GM20431 (cell line): Measurements from ENCODE around the gene PIH1D2.
"Not testable (repeated sequence)": the region's sequence is repeated elsewhere in the genome, so short reads cannot be mapped to it uniquely, and the experiment has no call there.

ENCODE experiments used
- in situ Hi-C: fragments of 300-500 bp; cut with MseI, MboI; formaldehyde crosslinking; loops from one replicate; pipeline ENCODE4 v1.15.0; 2020; ENCODE audit warnings: low sequenced_read_pairs; ENCODE audit not compliant: unreplicated experiment

PIH1D2 gene

GRCh38 chr11:112058103-112058502 lies 15.7 kb downstream of the PIH1D2 start:
- in situ Hi-C loops, result no loop called here

GRCh38 chr11:112057170-112057569 lies 16.6 kb downstream of the PIH1D2 start:
- in situ Hi-C loops, result no loop called here

DNA sequence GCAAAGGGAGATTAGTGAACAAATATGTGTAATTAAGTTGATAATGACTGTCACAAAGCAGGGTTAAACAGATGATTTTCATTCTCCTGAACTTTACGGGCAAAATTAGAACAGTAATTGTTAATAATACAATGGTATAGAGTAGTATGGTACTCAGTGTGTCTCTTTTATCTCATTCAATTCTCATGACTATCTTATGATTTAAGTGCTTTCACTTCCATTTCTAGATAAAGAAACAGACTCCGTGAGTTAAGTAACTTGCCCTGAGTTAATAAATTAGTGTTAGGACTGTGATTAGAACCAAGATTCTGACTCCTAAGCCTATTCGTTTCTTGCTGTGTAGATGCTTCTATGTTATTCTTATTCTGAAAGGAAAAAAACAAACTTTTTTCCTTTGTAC lies 22.0 kb downstream of the PIH1D2 start:
- in situ Hi-C loops, result no loop called here

GRCh38 chr11:112050721-112051120 lies 23.1 kb downstream of the PIH1D2 start:
- in situ Hi-C loops, result no loop called here

DNA sequence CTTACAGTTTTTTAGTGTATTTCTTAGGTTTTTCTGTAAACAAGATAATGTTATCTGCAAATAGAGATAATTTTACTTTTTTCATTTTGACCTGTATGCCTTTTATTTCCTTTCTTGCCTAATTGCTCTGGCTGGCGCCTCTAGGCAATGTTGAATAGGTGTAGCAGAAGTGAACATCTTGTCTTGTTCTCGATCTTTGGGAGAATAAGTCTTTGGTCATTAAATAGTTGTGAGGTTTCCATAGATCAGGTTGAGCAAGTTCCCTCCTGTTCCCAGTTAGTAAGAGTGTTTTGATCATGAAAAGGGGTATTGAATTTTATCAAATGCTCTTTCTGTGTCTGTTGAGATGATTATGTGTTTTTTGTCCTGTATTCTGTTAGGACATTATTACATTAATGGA lies 24.0 kb downstream of the PIH1D2 start:
- in situ Hi-C loops, result no loop called here

GRCh38 chr11:112048256-112048655 lies 25.6 kb downstream of the PIH1D2 start:
- in situ Hi-C loops, result not testable (repeated sequence)

- in situ Hi-C loops, result not testable (repeated sequence)
Observed at GRCh38 chr11:112046647-112047046, 27.2 kb downstream of the PIH1D2 start.

DNA sequence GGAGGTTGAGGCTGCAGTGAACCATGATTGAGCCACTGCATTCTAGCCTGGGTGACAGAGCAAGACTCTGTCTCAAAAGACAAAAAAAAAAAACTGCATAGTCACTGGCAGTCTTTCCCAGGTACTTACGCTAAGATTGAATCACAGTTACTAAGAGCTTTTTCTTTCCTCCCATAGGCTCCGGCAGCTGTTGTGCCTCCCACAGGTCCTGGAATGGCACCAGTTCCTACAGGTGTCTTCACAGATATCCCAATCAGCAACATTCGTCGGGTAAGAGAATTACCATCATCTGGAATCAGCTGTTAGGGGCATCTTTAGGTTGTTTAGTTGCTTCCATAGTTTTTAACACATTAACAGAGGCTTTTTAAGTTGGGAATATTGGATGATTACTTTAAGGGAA lies 28.9 kb downstream of the PIH1D2 start:
- in situ Hi-C loops, result no loop called here

GRCh38 chr11:112042961-112043304 lies 30.9 kb downstream of the PIH1D2 start:
- in situ Hi-C loops, result no loop called here

- in situ Hi-C loops, result no loop called here
Observed at GRCh38 chr11:112042161-112042960, 31.5 kb downstream of the PIH1D2 start.

DNA sequence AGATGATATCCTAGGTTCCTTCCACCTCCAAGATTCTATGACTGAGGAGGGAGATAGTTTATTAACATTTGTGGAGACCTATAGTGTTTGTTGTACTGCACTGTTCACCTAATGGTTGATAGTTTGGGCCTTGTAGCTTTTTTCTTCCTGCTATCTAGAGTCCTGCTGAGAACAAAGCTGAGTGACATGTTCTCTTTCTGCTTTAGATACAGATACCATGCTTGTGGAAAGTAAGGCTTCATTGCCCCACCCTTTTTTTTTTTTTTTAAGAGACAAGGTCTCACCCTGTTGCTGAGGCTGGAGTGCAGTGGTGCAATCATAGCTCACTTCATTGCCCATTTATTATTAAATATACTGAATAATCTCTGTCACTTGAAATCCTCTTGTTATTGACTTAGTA lies 36.3 kb downstream of the PIH1D2 start:
- in situ Hi-C loops, result no loop called here

DNA sequence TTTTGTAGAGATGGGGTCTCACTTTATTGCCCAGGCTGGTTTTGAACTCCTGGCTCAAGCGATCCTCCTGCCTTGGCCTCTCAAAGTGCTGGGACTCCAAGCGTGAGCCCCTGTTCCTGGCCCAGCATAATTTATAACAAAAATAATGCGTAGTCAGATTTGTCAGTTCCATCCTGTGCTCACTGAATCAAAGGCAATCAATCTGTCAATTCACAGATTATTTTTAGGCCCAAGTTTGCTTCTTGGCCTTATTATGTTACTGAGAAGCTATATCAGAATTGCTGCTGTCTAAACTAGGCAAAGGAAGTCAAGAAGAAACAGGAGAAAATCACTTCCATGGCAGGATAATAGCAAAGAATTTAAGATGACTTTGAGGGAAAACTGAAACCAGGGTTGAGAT lies 39.9 kb downstream of the PIH1D2 start:
- in situ Hi-C loops, result no loop called here

GRCh38 chr11:112029460-112029859 lies 44.4 kb downstream of the PIH1D2 start:
- in situ Hi-C loops, result no loop called here

GRCh38 chr11:112026784-112027410 lies 46.9 kb downstream of the PIH1D2 start:
- in situ Hi-C loops, result not testable (repeated sequence)

DNA sequence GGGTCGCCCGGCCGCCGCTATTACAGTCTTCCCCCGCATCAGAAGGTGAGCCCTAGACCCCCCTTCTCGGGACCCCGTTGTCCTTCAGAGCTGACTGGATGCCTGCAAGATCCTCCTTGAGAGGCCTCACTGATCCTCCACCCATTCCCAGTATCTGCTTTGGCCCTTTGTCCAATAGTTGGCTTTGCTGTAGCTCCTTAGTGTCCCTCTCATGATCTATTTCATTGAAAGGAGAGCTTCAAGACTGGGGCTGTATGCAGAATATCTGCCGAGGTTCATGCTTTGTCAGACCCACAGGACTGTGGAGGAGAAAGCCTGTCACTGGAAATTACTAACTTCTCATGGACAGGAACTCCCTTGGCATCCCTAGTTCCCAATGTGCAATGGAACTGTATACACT lies 48.1 kb downstream of the PIH1D2 start:
- in situ Hi-C loops, result no loop called here

GRCh38 chr11:112024773-112025678 lies 48.8 kb downstream of the PIH1D2 start, which contains the start of gene DLAT:
TSS of gene DLAT (plus strand) at chr11:112025408. CDS start at chr11:112025473, 65 bp downstream.
- in situ Hi-C loops, result no loop called here

DNA sequence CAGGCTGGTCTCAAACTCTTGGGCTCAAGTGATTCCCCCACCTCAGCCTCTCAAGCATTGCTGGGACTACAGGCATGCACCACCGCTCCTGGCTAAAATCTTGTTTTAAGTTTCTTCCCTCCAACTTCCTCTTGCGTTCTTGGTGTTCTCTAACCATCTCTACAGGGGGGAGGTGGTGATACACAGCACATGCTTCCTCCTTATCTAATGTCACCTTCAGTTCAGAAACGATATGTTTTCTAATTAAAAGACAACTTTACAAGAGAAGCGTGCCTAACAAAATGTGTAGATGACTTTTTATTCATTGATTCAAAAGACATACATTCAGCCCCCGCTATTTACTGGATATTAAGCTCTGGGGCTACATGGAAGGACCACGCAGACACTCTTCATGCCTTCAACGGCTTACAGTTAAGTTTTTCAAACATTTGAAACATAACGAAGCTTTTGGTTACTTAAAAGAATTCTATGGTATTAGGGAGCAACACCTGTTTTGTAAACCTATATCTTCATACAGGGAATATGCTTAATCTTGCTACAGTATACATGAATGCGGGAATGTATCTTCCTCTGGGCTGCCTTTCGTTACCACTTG lies 49.5 kb downstream of the PIH1D2 start:
- in situ Hi-C loops, result no loop called here

DNA sequence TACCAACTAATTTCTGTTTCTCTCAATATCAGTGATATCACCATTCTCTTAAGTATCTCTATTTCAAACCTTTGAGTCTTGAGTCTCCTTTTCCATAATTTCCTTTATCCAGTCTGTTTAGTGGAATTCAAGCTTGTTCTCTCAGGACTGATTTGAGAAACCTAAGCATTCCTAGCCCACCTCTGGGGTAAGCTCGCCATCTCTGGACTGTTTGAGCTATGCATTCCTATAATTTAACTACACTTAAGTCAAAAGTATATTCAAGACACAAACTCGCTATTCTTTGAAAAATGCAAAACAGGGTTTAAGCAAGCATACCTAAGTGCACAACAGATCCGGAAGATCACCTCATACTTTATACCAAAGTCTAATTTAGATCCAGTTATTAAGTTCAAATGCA lies 50.7 kb downstream of the PIH1D2 start:
- in situ Hi-C loops, result no loop called here

- in situ Hi-C loops, result no loop called here
Observed at GRCh38 chr11:112019066-112019465, 54.8 kb downstream of the PIH1D2 start.
